ENCODE data around the gene SPATA9. TPM values are rescaled to one million over a fixed set of nuclear protein-coding genes. Genes with fewer than 3 reads are reported as not detected.
"Not testable (repeated sequence)": the region's sequence is repeated elsewhere in the genome, so short reads cannot be mapped to it uniquely, and the experiment has no call there.

The SPATA9 gene
- total RNA-seq, 4 donors from 2014 or later = 0.76 TPM; not detected in 3

DNA sequence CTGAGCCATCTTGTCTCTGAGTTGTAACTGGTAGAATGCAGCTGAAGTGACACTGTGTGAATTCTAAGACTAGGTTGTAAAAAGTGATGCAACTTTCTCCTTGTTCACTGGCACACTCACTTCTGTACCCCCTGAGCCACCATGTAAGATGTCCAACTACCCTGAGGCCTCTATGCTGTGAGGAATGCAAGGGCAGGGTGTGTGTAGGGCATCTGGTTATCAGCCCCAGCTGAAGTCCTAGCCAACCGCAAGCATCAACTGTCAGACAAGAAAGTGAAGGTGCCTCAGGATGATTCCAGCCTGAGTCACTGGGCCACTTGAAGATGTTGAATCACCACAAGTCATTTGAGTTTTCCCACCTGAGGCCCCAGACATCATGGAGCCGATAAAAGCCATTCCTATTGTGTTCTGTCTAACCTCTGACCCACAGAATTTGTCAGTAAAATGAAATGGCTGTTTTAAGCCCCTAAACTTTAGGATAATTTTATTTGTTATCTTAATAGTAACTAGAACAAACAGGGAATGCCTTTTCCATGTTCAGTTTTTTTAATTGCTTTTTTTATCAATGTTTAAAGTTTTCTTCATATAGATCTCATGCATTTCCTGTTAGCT, 29.7 kb upstream of the SPATA9 start:
- ATAC-seq = peak; percentile 55 to 79
- Histone ChIP-seq H3K27me3 (no peaks in the 10 kb centered on the region), H3K27ac (no peak overlapping the region), H3K9me3 (no peaks in the 10 kb centered on the region), H3K4me1 (peaks cover 6 to 13% of the 10 kb centered on the region in 2 donors), H3K36me3 (no peaks in the 10 kb centered on the region), H3K4me3 (no peak overlapping the region)
- in situ Hi-C loops (cut with MboI; ENCODE audit: low sequenced_read_pairs in 4 of 4) (no loop called here), intact Hi-C loops (cut with DNase I; ENCODE audit: low total_unique reads) (loop anchor here (5.0 kb wide), 1 partner anchor 45 kb away; no protein-coding TSS in a partner anchor)
- TF ChIP-seq, protein P1, sequence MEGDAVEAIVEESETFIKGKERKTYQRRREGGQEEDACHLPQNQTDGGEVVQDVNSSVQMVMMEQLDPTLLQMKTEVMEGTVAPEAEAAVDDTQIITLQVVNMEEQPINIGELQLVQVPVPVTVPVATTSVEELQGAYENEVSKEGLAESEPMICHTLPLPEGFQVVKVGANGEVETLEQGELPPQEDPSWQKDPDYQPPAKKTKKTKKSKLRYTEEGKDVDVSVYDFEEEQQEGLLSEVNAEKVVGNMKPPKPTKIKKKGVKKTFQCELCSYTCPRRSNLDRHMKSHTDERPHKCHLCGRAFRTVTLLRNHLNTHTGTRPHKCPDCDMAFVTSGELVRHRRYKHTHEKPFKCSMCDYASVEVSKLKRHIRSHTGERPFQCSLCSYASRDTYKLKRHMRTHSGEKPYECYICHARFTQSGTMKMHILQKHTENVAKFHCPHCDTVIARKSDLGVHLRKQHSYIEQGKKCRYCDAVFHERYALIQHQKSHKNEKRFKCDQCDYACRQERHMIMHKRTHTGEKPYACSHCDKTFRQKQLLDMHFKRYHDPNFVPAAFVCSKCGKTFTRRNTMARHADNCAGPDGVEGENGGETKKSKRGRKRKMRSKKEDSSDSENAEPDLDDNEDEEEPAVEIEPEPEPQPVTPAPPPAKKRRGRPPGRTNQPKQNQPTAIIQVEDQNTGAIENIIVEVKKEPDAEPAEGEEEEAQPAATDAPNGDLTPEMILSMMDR (IDR thresholded peaks at IDR 0.05 in 4 of 5, conservative IDR thresholded peaks at IDR 0.05 in 1 of 5) = no peak
- no peak for TF ChIP-seq POLR2A (IDR thresholded peaks at IDR 0.05)
- peak in 1 of 2 donors; percentile 50 for DNase-seq

DNA sequence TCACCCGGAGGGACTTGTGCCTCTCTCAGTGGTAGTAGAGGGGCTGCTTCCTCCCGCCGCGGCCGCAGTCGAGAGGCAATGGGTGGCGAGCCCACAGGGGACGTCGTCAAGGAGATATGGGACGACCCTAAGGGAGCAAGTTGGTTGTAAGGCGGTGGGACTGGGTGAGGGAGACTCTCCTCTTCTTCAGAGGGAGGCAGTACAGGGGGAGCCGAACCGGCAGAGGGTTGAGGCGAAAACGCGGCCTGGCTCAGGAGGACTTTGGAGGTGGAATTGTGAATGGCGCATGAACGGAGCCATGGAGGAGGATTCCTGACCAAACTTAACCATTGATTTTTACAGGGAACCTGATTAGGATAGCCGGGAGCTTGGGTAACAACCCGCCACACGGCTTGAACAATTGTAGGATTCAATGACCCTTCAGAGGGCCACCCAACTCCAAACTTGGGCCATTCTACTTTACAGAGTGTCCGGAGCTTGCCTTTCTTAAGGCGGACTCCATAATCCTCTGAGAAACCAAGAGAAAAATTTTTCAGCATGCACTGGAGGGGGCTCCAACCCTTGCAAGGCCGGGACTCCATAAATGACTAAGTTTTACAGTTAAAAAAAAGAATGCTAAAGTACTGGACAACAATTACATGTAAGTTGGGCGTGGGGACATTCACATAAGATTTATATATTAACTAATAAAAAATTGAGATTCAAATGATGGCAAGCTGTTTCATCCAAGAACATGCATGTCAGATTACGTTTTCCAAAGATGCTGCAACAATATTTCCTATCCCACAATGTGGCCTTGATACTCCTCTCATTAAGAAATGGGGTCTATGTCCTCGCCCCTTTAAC, 28.9 kb upstream of the SPATA9 start:
- intact Hi-C loops (cut with DNase I; ENCODE audit: low total_unique reads) (loop anchor here (5.0 kb wide), 1 partner anchor 44 kb away; no protein-coding TSS in a partner anchor), in situ Hi-C loops (cut with MboI; ENCODE audit: low sequenced_read_pairs in 4 of 4) (no loop called here)
- ATAC-seq (no peak), DNase-seq (no peak)
- TF ChIP-seq, protein P1 (IDR thresholded peaks at IDR 0.05 in 4 of 5, conservative IDR thresholded peaks at IDR 0.05 in 1 of 5) = no peak
- no peak for TF ChIP-seq POLR2A (IDR thresholded peaks at IDR 0.05)
- H3K4me3 ChIP-seq = no peak overlapping the region
- H3K9me3 ChIP-seq = no peaks in the 10 kb centered on the region
- H3K4me1 ChIP-seq = peaks cover 6 to 13% of the 10 kb centered on the region in 2 donors
- no peaks in the 10 kb centered on the region for H3K36me3 ChIP-seq
- peak overlapping the region in 3 of 4 donors; percentile 30 to 54 (median 41) for H3K27ac ChIP-seq
- no peaks in the 10 kb centered on the region for H3K27me3 ChIP-seq

DNA sequence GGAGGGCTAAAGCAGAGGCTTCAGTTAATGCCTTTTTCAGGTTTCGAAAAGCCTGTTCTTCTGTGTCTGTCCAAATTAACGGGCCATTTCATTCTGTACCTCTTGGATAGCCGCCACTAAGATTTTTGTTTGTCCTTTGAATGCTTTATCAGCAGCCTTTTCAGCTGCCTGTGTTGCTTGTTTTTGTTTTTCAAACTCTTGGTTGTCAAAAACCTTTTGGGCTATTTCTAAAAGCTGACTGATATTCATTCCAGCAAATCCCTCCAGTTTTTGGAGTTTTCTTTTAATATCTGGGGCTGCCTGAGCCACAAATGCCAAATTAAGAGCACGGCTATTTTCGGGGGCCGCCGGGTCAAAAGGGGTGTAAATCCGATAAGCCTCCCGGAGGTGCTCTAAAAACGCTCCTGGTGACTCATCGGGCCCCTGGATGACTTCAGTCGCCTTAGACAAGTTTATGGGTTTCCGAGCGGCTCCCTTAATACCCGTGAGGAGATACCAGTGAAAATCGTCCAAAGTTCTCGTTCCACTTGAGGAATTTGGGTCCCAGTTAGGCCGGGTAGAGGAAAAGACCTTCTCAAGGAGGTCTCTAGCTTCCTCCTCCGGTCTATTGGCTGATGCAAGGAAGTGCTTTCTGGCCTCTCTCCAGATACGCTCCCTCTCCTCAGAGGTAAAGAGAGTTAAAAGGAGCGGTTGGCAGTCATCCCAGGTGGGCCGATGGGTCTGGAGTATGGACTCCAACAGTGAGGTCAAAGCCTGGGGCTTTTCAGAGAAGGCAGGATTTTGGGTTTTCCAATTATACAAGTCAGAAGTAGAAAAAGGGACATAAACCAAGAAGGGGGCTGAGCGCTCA, 28.1 kb upstream of the SPATA9 start:
- in situ Hi-C loops (cut with MboI; ENCODE audit: low sequenced_read_pairs in 4 of 4); H3K36me3 ChIP-seq; H3K27me3 ChIP-seq; H3K9me3 ChIP-seq: not testable (repeated sequence)
- peak in 1 of 2 donors; percentile 63 for ATAC-seq
- H3K4me3 ChIP-seq = peak overlapping the region; percentile 29 to 41 (median 34)
- H3K27ac ChIP-seq = peak overlapping the region; percentile 30 to 54 (median 42)
- H3K4me1 ChIP-seq = peaks cover 6 to 13% of the 10 kb centered on the region in 2 donors
- intact Hi-C loops (cut with DNase I; ENCODE audit: low total_unique reads) = loop anchor here (5.0 kb wide), 1 partner anchor 44 kb away; no protein-coding TSS in a partner anchor
- peak in 1 of 2 donors; percentile 42 for DNase-seq

DNA sequence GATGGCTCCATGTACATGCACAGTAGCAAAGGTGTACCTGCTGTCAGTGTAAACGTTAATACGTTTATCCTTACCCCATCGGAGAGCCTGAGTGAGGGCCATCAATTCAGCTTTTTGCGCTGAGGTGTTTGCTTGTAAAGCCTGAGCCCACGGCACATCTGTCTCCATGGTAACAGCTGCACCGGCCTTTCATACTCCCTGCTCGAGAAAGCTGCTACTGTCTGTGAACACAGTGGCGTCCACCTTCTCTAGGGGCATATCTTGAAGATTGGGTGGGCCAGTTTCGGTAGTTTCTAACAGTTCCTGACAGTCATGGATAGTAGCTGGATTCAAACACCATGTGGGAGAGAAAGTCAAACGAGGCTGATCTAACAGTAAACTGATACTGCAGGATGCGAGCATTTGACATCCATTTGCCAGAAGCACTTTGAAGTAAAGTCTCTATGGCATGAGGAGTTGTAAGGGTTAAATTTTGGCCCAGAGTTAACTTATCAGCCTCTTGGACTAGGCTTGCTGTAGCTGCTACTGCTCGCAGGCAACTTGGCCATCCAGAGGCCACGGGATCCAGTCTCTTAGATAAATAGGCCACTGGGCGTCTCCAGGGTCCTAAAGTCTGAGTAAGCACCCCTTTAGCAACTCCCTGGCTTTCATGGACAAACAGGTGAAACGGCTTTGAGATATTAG, 27.3 kb upstream of the SPATA9 start:
- H3K27me3 ChIP-seq = no peaks in the 10 kb centered on the region
- H3K27ac ChIP-seq = peak overlapping the region; percentile 30 to 54 (median 42)
- DNase-seq (peak; percentile 31 to 60), ATAC-seq (peak; percentile 62 to 63)
- H3K36me3 ChIP-seq = no peaks in the 10 kb centered on the region
- intact Hi-C loops (cut with DNase I; ENCODE audit: low total_unique reads) (loop anchor here (5.0 kb wide), 1 partner anchor 43 kb away; no protein-coding TSS in a partner anchor), in situ Hi-C loops (cut with MboI; ENCODE audit: low sequenced_read_pairs in 4 of 4) (no loop called here)
- TF ChIP-seq POLR2A (IDR thresholded peaks at IDR 0.05) = no peak
- TF ChIP-seq, protein P1 (IDR thresholded peaks at IDR 0.05 in 4 of 5, conservative IDR thresholded peaks at IDR 0.05 in 1 of 5) = no peak
- H3K4me3 ChIP-seq = peak overlapping the region; percentile 29 to 41 (median 34)
- H3K4me1 ChIP-seq = peaks cover 6 to 13% of the 10 kb centered on the region in 2 donors
- H3K9me3 ChIP-seq = no peaks in the 10 kb centered on the region
